Spleen (tissue), 11 donors: ENCODE results near the gene SKI. TPM values are rescaled to one million over a fixed set of nuclear protein-coding genes. Genes with fewer than 3 reads are reported as not detected.

Source experiments
- DNase-seq: peaks from one replicate; pipeline ENCODE4 v3.0.0-alpha.2; 2020
- H3K27ac ChIP-seq, 8 donors: fragments of 200-600 bp; sonication (generic) in 7 of 8; 1 replicate in 4 of 8; 2 replicates in 4 of 8; pipeline versions ENCODE4 v1.5.0 to v1.8.0; 2016 to 2021; ENCODE audit warnings: inconsistent platforms in 4 of 8, mild to moderate bottlenecking in 4 of 8, moderate library complexity in 1 of 8
- H3K27me3 ChIP-seq, 7 donors: fragments of 200-600 bp; sonication (generic) in 6 of 7; replicated peaks in 1 of 7; 1 replicate in 4 of 7; 2 replicates in 3 of 7; pipeline versions ENCODE4 v1.5.0 to v1.8.0; 2016 to 2021; ENCODE audit warnings: inconsistent platforms in 3 of 7, mild to moderate bottlenecking in 1 of 7
- H3K36me3 ChIP-seq, 6 donors: fragments of 200-600 bp; sonication (generic) in 5 of 6; 1 replicate in 4 of 6; 2 replicates in 2 of 6; pipeline versions ENCODE4 v1.5.0 to v1.8.0; 2016 to 2021; ENCODE audit warnings: inconsistent platforms in 2 of 6
- H3K4me1 ChIP-seq, 6 donors: fragments of 200-600 bp; sonication (generic) in 5 of 6; 1 replicate in 3 of 6; 2 replicates in 3 of 6; pipeline versions ENCODE4 v1.5.0 to v1.8.0; 2016 to 2021; ENCODE audit warnings: inconsistent platforms in 3 of 6
- H3K4me3 ChIP-seq, 8 donors: fragments of 200-600 bp; sonication (generic) in 7 of 8; 1 replicate in 4 of 8; 2 replicates in 4 of 8; pipeline versions ENCODE4 v1.5.0 to v1.8.0; 2016 to 2021; ENCODE audit warnings: inconsistent platforms in 4 of 8, mild to moderate bottlenecking in 4 of 8, moderate library complexity in 2 of 8
- H3K9me3 ChIP-seq, 8 donors: fragments of 200-600 bp; sonication (generic) in 7 of 8; 1 replicate in 4 of 8; 2 replicates in 4 of 8; pipeline versions ENCODE4 v1.5.0 to v1.8.0; 2016 to 2021; ENCODE audit warnings: inconsistent platforms in 4 of 8
- CTCF ChIP-seq, 11 experiments: fragments of 200-600 bp in 7 of 11; fragments of 450-650 bp in 4 of 11; sonication (generic) in 4 of 11; IDR thresholded peaks in 8 of 11; conservative IDR thresholded peaks in 3 of 11; 1 replicate in 7 of 11; 2 replicates in 4 of 11; pipeline versions ENCODE4 v1.4.0 to v1.8.0; 2016 to 2021; ENCODE audit warnings: antibody characterized with exemption in 11 of 11, inconsistent platforms in 4 of 11, mild to moderate bottlenecking in 1 of 11
- POLR2A ChIP-seq, 3 donors: fragments of 450-650 bp; IDR thresholded peaks; one replicate each; pipeline ENCODE4 v1.5.1; 2017; ENCODE audit warnings: antibody characterized with exemption in 3 of 3, mild to moderate bottlenecking in 1 of 3
- POLR2AphosphoS5 ChIP-seq, 3 donors: sonication (generic); formaldehyde crosslinking; IDR thresholded peaks; one replicate each; pipeline ENCODE4 v1.5.1; 2017; ENCODE audit warnings: antibody characterized with exemption in 3 of 3
- WGBS, 5 donors: extraction: QIAGEN DNeasy Blood & Tissue Kit in 3 of 5; methylation state at CpG; one replicate each; pipeline versions ENCODE4 v1.1.5 to v1.1.7; 2013 to 2018; 5-methylcytosine and 5-hydroxymethylcytosine counted together
- intact Hi-C: fragments of 100-400 bp; cut with DNase I; formaldehyde crosslinking; loops from one replicate; pipeline ENCODE4 v1.15.0; 2023; ENCODE audit warnings: low total_unique reads
- polyA plus RNA-seq, 3 donors: library from polyadenylated mRNA; stranded (reverse); fragments of 200-250 nt; gene quantifications; one replicate each; pipeline ENCODE4 v1.2.1, GENCODE V29; 2013
- total RNA-seq, 7 donors: library from RNA; depleted of rRNA in 3 of 7; stranded (reverse); fragments of >200 nt in 3 of 7; fragmentation: NEBNext Ultra II Directional in 4 of 7; extraction: Animal tissue kit (Norgen Biotek cat#: 25700) in 4 of 7; gene quantifications; one replicate each; pipeline versions ENCODE4 v1.1.0 to v1.2.1, GENCODE V29; 2016 to 2021
- donor health status: healthy with polysubstance abuse.
- donor health status: DM: no; HTN: no; CAD: no; lungs with moderate emphysema.
- donor health status: DM: no; HTN: no; CAD: no.
- donor health status: Bipolar disorder and iron deficiency.
- donor health status: healthy.
- donor health status: DM: no; HTN: no; CAD: no.
- donor health status: DM: yes; HTN: yes; CAD: no.

The SKI gene
- total and polyA plus RNA-seq, 10 donors: 4.4 to 100.0 (median 54.3) TPM

- Histone ChIP-seq H3K4me1 (peaks cover 52 to 98% (median 92%) of the 10 kb centered on the region in 6 donors), H3K27ac (peak overlapping the region in 4 of 8 donors; percentile 43 to 66 (median 62)), H3K36me3 (peaks cover 0 to 13% (median 0%) of the 10 kb centered on the region in 6 donors), H3K9me3 (no peaks in the 10 kb centered on the region), H3K27me3 (no peaks in the 10 kb centered on the region), H3K4me3 (no peak overlapping the region)
- no peak for TF ChIP-seq CTCF (IDR thresholded peaks at IDR 0.05 in 8 of 11, conservative IDR thresholded peaks at IDR 0.05 in 3 of 11)
- no peak for TF ChIP-seq POLR2AphosphoS5 (IDR thresholded peaks at IDR 0.05)
- no peak for TF ChIP-seq POLR2A (IDR thresholded peaks at IDR 0.05)
- no peak for DNase-seq
- intact Hi-C loops: no loop called here
- WGBS, 5 donors: 86 to 92% (median 91%) methylated on average over 8 to 10 of the region's 13 CpGs; no CpG with 5 or more reads in 1 of the 5 donors
Measured at GRCh38 chr1:2269922-2270259, 41.8 kb downstream of the SKI start.

- Histone ChIP-seq H3K9me3 (no peaks in the 10 kb centered on the region), H3K4me1 (peaks cover 58 to 100% (median 96%) of the 10 kb centered on the region in 6 donors), H3K4me3 (no peak overlapping the region), H3K27me3 (no peaks in the 10 kb centered on the region), H3K36me3 (peaks cover 0 to 13% (median 0%) of the 10 kb centered on the region in 6 donors), H3K27ac (peak overlapping the region in 5 of 8 donors; percentile 33 to 66 (median 61))
- intact Hi-C loops: no loop called here
- DNase-seq: no peak
- 72 to 83% (median 81%) methylated on average over 19 to 27 of the region's 27 CpGs for WGBS, 5 donors
- TF ChIP-seq POLR2AphosphoS5 (IDR thresholded peaks at IDR 0.05): peak; percentile 5 to 55 (median 30)
- TF ChIP-seq POLR2A (IDR thresholded peaks at IDR 0.05): no peak
- no peak for TF ChIP-seq CTCF (IDR thresholded peaks at IDR 0.05 in 8 of 11, conservative IDR thresholded peaks at IDR 0.05 in 3 of 11)
Measured at GRCh38 chr1:2270260-2271100, 42.4 kb downstream of the SKI start.

- peaks cover 0 to 13% (median 0%) of the 10 kb centered on the region in 6 donors for H3K36me3 ChIP-seq
- H3K4me3 ChIP-seq: no peak overlapping the region
- H3K9me3 ChIP-seq: no peaks in the 10 kb centered on the region
- no peaks in the 10 kb centered on the region for H3K27me3 ChIP-seq
- no peak for DNase-seq
- intact Hi-C loops: no loop called here
- peak overlapping the region in 5 of 8 donors; percentile 33 to 66 (median 61) for H3K27ac ChIP-seq
- H3K4me1 ChIP-seq: peaks cover 65 to 100% (median 97%) of the 10 kb centered on the region in 6 donors
- WGBS, 5 donors: 77 to 89% (median 87%) methylated on average over 9 to 25 of the region's 25 CpGs
- no peak for TF ChIP-seq POLR2AphosphoS5 (IDR thresholded peaks at IDR 0.05)
Measured at GRCh38 chr1:2271211-2271721, 43.1 kb downstream of the SKI start.

GRCh38 chr1:2271841-2272655 is 43.9 kb downstream of the SKI start:
- DNase-seq: no peak
- Histone ChIP-seq H3K4me3 (no peak overlapping the region), H3K9me3 (no peaks in the 10 kb centered on the region), H3K4me1 (peaks cover 61 to 100% (median 97%) of the 10 kb centered on the region in 6 donors), H3K27me3 (no peaks in the 10 kb centered on the region), H3K27ac (peak overlapping the region in 4 of 8 donors; percentile 18 to 66 (median 62)), H3K36me3 (peaks cover 0 to 13% (median 0%) of the 10 kb centered on the region in 6 donors)
- intact Hi-C loops: no loop called here
- 62 to 82% (median 73%) methylated on average over 16 to 23 of the region's 23 CpGs for WGBS, 5 donors
- TF ChIP-seq POLR2A (IDR thresholded peaks at IDR 0.05) (no peak), POLR2AphosphoS5 (IDR thresholded peaks at IDR 0.05) (peak in 1 of 3 donors; percentile 18)
